Astrocyte (in vitro differentiated cells and primary cell): Measurements from ENCODE around the gene ZNF879. TPM values are rescaled to one million over a fixed set of nuclear protein-coding genes. Genes with fewer than 3 reads are reported as not detected.

Experiments used
- DNase-seq: peaks from one replicate; pipeline ENCODE4 v3.0.0-alpha.2; 2010; ENCODE audit warnings: low read depth
- FAIRE-seq: peaks from 2 replicates; lab custom pipeline; 2011; peaks lifted over from hg19 to GRCh38; lab: Jason Lieb, UNC
- H2AFZ ChIP-seq: 2 replicates; pipeline ENCODE4 v1.6.0; 2012; ENCODE audit warnings: low read depth, low read length, inconsistent platforms
- H3K27ac ChIP-seq: 2 replicates; pipeline ENCODE4 v1.5.1; 2011; ENCODE audit warnings: low read depth, low read length, inconsistent platforms
- H3K27me3 ChIP-seq: 2 replicates; pipeline ENCODE4 v1.6.0; 2011; ENCODE audit warnings: low read length, inconsistent platforms; ENCODE audit not compliant: insufficient read depth
- H3K36me3 ChIP-seq: 2 replicates; pipeline ENCODE4 v1.5.1; 2011; ENCODE audit warnings: low read length, inconsistent platforms; ENCODE audit not compliant: insufficient read depth
- H3K4me1 ChIP-seq: 2 replicates; pipeline ENCODE4 v1.5.1; 2011; ENCODE audit warnings: low read length, inconsistent platforms; ENCODE audit not compliant: insufficient read depth
- H3K4me2 ChIP-seq: 2 replicates; pipeline ENCODE4 v1.6.0; 2012; ENCODE audit warnings: low read length, inconsistent platforms
- H3K4me3 ChIP-seq: 2 replicates; pipeline ENCODE4 v1.5.1; 2011; ENCODE audit warnings: low read depth, mild to moderate bottlenecking, low read length, inconsistent platforms; ENCODE audit not compliant: insufficient read depth
- H3K79me2 ChIP-seq: 2 replicates; pipeline ENCODE4 v1.6.0; 2012; ENCODE audit warnings: mild to moderate bottlenecking, low read length, inconsistent platforms; ENCODE audit not compliant: insufficient read depth
- H3K9ac ChIP-seq: 2 replicates; pipeline ENCODE4 v1.6.0; 2012; ENCODE audit warnings: mild to moderate bottlenecking, low read length, inconsistent platforms
- H3K9me3 ChIP-seq: 2 replicates; pipeline ENCODE4 v1.5.1; 2012; ENCODE audit warnings: low read depth, mild to moderate bottlenecking, low read length, inconsistent platforms; ENCODE audit not compliant: insufficient read depth
- H4K20me1 ChIP-seq: 2 replicates; pipeline ENCODE4 v1.6.0; 2012; ENCODE audit warnings: low read length, inconsistent platforms; ENCODE audit not compliant: insufficient read depth
- H3K27ac Mint-ChIP-seq: one replicate; pipeline ENCODE4 v1.8.0; 2021; ENCODE audit warnings: mild to moderate bottlenecking, mixed read lengths; ENCODE audit not compliant: unreplicated experiment
- H3K27me3 Mint-ChIP-seq: one replicate; pipeline ENCODE4 v1.8.0; 2021; ENCODE audit warnings: low read depth, mixed read lengths; ENCODE audit not compliant: unreplicated experiment
- H3K36me3 Mint-ChIP-seq: one replicate; pipeline ENCODE4 v1.8.0; 2021; ENCODE audit warnings: low read depth, mixed read lengths; ENCODE audit not compliant: unreplicated experiment
- H3K4me1 Mint-ChIP-seq: one replicate; pipeline ENCODE4 v1.8.0; 2021; ENCODE audit warnings: low read depth, mixed read lengths; ENCODE audit not compliant: unreplicated experiment
- H3K4me3 Mint-ChIP-seq: one replicate; pipeline ENCODE4 v1.8.0; 2021; ENCODE audit warnings: mild to moderate bottlenecking, moderate library complexity, mixed read lengths; ENCODE audit not compliant: unreplicated experiment
- H3K9me3 Mint-ChIP-seq: one replicate; pipeline ENCODE4 v1.8.0; 2021; ENCODE audit warnings: mild to moderate bottlenecking, mixed read lengths; ENCODE audit not compliant: unreplicated experiment
- EZH2 ChIP-seq: IDR thresholded peaks from 2 replicates; pipeline ENCODE4 v1.6.1; 2012; ENCODE audit warnings: mild to moderate bottlenecking, low read length, inconsistent platforms; ENCODE audit not compliant: insufficient read depth
- total RNA-seq: library from RNA; stranded (reverse); gene quantifications from 2 replicates; pipeline ENCODE4 v1.2.1, GENCODE V29; 2021
- TF ChIP-seq, protein P1 (sequence below): IDR thresholded peaks from 2 replicates; pipeline ENCODE4 v1.5.1; 2011; ENCODE audit warnings: low read depth, mild to moderate bottlenecking, inconsistent platforms, low read length, moderate library complexity; ENCODE audit not compliant: insufficient read depth

ZNF879 gene
- total RNA-seq, 1 donor from 2014 or later: 1.9 TPM

DNA sequence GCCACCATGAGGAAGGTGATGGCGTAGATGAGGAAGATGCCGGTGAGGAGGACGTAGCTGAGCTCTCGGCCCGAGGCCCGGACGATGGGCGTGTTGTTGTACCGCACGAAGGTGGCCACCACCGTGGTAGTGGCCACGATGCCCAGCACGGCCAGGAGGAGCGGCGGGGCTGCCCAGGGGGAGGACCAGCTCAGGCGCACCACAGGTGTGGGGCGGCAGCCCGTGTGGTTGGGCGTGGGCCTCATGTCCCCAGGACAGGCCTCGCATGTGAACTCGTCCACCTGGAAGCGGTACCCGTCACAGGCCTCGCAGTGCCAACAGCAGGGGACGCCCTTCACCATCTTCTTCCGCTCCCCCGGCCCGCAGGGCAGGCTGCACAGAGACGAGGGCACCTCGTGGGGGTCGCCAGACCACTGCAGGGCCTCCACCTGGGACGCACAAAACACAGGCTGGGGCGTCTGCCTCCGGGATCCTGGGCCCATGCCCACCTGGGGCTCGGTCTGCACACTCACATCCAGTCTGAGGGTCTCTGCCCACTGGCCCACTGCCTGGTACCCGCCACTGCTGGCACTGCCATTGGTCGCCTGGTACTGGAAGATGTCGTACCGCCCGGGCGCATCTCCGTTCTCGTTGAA, 37.2 kb upstream of the ZNF879 start:
- Histone ChIP-seq H3K4me1 (no peaks in the 10 kb centered on the region), H3K4me3 (no peak overlapping the region), H3K27ac (no peak overlapping the region), H3K79me2 (no peaks in the 10 kb centered on the region), H3K9me3 (peaks cover 59% of the 10 kb centered on the region), H2AFZ (no peak overlapping the region), H4K20me1 (no peaks in the 10 kb centered on the region), H3K36me3 (no peaks in the 10 kb centered on the region), H3K4me2 (no peak overlapping the region), H3K27me3 (no peaks in the 10 kb centered on the region), H3K9ac (no peak overlapping the region)
- DNase-seq (no peak), FAIRE-seq (no peak)
- Mint-ChIP-seq H3K36me3 (no peaks in the 10 kb centered on the region), H3K9me3 (peaks cover 35% of the 10 kb centered on the region), H3K4me3 (no peak overlapping the region), H3K4me1 (no peaks in the 10 kb centered on the region), H3K27ac (no peak overlapping the region), H3K27me3 (peaks cover 2% of the 10 kb centered on the region)
- TF ChIP-seq, protein P1, sequence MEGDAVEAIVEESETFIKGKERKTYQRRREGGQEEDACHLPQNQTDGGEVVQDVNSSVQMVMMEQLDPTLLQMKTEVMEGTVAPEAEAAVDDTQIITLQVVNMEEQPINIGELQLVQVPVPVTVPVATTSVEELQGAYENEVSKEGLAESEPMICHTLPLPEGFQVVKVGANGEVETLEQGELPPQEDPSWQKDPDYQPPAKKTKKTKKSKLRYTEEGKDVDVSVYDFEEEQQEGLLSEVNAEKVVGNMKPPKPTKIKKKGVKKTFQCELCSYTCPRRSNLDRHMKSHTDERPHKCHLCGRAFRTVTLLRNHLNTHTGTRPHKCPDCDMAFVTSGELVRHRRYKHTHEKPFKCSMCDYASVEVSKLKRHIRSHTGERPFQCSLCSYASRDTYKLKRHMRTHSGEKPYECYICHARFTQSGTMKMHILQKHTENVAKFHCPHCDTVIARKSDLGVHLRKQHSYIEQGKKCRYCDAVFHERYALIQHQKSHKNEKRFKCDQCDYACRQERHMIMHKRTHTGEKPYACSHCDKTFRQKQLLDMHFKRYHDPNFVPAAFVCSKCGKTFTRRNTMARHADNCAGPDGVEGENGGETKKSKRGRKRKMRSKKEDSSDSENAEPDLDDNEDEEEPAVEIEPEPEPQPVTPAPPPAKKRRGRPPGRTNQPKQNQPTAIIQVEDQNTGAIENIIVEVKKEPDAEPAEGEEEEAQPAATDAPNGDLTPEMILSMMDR: no peak
- no peak for TF ChIP-seq EZH2

DNA sequence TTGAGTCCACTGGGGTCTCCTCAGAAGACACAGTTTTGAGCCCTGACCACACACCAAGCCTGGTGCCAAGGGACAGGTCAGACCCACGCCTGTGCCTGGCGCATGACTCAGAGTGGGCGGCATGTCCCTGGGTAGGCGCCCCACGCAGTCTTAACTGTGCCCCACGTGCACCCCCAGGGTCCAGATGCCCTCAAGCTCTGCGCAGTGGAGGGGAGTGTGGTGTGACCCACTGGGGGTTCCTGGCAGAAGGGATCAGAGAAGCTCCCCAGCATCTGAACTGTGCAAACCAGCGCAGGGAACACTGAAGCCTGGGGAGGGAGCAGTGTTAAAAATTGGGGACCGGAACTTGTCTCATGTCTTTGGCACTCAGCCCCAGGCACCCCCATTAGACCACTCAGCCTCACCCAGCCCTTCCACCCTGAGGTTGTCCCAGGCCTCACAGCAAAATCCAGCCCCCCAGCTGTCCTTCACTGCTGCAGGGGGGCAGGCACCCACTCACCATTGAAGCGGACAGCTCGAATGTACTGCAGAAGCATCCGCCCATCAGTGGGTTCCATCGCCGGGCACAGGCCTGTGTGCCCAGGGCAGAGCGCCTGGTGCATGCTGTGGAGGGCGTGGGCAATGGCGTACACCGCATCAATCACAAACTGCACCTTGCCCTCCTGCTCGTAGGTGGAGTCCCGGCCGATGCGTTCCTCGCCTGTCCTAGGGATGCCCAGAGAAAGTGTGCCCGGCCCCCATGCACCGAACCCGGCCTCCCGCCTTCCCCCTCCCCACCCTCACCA, 35.0 kb upstream of the ZNF879 start:
- Histone ChIP-seq H4K20me1 (no peaks in the 10 kb centered on the region), H3K4me1 (no peaks in the 10 kb centered on the region), H3K27ac (no peak overlapping the region), H2AFZ (no peak overlapping the region), H3K9me3 (peaks cover 51% of the 10 kb centered on the region), H3K79me2 (no peaks in the 10 kb centered on the region), H3K4me2 (no peak overlapping the region), H3K9ac (no peak overlapping the region), H3K36me3 (no peaks in the 10 kb centered on the region), H3K4me3 (no peak overlapping the region), H3K27me3 (no peaks in the 10 kb centered on the region)
- Mint-ChIP-seq H3K36me3 (peaks cover 2% of the 10 kb centered on the region), H3K27ac (no peak overlapping the region), H3K27me3 (peaks cover 20% of the 10 kb centered on the region), H3K9me3 (peaks cover 42% of the 10 kb centered on the region), H3K4me3 (no peak overlapping the region), H3K4me1 (no peaks in the 10 kb centered on the region)
- no peak for TF ChIP-seq EZH2
- TF ChIP-seq, protein P1: no peak
- FAIRE-seq: no peak
- DNase-seq: no peak

DNA sequence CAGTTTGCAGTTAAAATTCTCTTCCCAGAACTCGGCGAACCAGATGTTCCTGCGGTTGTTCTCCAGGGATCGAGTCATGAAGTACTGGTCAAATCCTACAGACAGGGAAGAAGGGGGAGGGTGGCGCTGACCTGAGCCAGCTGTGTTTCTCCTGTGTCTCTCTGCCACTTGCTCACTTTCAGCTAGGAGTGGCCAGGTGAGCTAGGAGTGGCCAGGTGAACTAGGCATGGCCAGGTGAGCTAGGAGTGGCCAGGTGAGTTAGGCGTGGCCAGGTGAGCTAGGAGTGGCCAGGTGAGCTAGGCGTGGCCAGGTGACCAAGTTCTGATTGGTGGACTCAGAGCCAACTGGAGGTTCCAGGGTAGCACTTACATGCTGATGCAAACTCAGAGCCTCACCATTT, 34.3 kb upstream of the ZNF879 start:
- Histone ChIP-seq H3K27ac (no peak overlapping the region), H3K27me3 (no peaks in the 10 kb centered on the region), H3K9me3 (peaks cover 46% of the 10 kb centered on the region), H3K4me3 (no peak overlapping the region), H3K36me3 (no peaks in the 10 kb centered on the region), H3K9ac (no peak overlapping the region), H3K4me2 (no peak overlapping the region), H3K4me1 (no peaks in the 10 kb centered on the region), H3K79me2 (no peaks in the 10 kb centered on the region), H2AFZ (no peak overlapping the region), H4K20me1 (no peaks in the 10 kb centered on the region)
- no peaks in the 10 kb centered on the region for H3K4me1 Mint-ChIP-seq
- H3K36me3 Mint-ChIP-seq: peaks cover 2% of the 10 kb centered on the region
- peaks cover 25% of the 10 kb centered on the region for H3K27me3 Mint-ChIP-seq
- peaks cover 36% of the 10 kb centered on the region for H3K9me3 Mint-ChIP-seq
- H3K4me3 Mint-ChIP-seq: no peak overlapping the region
- FAIRE-seq (no peak), DNase-seq (no peak)
- TF ChIP-seq, protein P1: no peak
- TF ChIP-seq EZH2: no peak
- no peak overlapping the region for H3K27ac Mint-ChIP-seq
